ENCODE data around the gene HSD17B2. TPM values are rescaled to one million over a fixed set of nuclear protein-coding genes. Genes with fewer than 3 reads are reported as not detected.

The HSD17B2 gene
- polyA plus RNA-seq, 1 of the 3 experiments (the other 2 are of a cell fraction): not detected

DNA sequence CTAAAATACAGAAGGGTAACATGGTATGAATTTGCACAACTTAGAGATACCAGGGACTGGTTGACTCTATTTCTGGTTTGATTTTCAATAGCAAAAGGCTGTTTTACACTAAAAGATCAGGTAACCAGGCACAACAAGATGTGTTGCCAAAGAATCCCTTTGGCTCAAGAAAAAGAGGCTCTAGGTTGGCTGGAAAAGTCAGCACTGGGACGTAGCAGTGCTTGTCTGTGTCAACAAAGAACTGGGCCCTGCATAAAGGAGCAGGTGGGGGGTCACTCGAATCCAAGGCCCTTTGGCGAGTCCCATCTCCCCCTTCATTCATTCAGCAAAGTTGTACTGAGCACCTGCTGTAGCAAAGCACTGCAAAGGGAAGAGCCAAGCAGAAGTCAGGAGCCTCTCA is 42.2 kb upstream of the HSD17B2 start:
- 8% methylated on average over 3 of the region's 3 CpGs for WGBS (ENCODE audit: low lambda C conversion rate)

More for the DNA sequence above, 42.2 kb upstream of the HSD17B2 start:
- ChIA-PET POLR2A (no interaction called here), CTCF (no interaction called here)
- no peaks in the 10 kb centered on the region for H3K9me2 ChIP-seq
- H3K27ac ChIP-seq (ENCODE audit: low read depth in 2 of 2, low read length in 1 of 2): no peak overlapping the region
- H3K36me3 ChIP-seq (replicated peaks in 1 of 2; ENCODE audit: control insufficient read depth in 1 of 2, insufficient read depth in 2 of 2, low read length in 1 of 2): no peaks in the 10 kb centered on the region
- no peaks in the 10 kb centered on the region for H4K20me1 ChIP-seq (ENCODE audit: insufficient read depth)
- no peak for DNase-seq
- no peak overlapping the region for H3K4me3 ChIP-seq (ENCODE audit: low read depth in 2 of 2, low read length in 1 of 2)
- no peaks in the 10 kb centered on the region for H3K9me3 ChIP-seq
- H2AFZ ChIP-seq (ENCODE audit: low read depth): no peak overlapping the region
- no peak overlapping the region for H3K9ac ChIP-seq
- peaks cover 0 to 4% of the 10 kb centered on the region in 2 experiments; a peak in 3 of 4 replicates for H3K4me1 ChIP-seq (ENCODE audit: control insufficient read depth in 1 of 2, insufficient read depth in 2 of 2, low read depth in 1 of 2, low read length in 1 of 2)
- no peaks in the 10 kb centered on the region; the same call in 1 of the 2 replicates for H3K27me3 ChIP-seq (ENCODE audit: insufficient read depth)
- H3F3A ChIP-seq (replicated peaks; ENCODE audit: insufficient read depth): peaks cover 4% of the 10 kb centered on the region
- no peak overlapping the region for H3K4me2 ChIP-seq
- TF ChIP-seq SIN3A (IDR thresholded peaks at IDR 0.05; ENCODE audit: borderline replicate concordance, low read depth, low read length): no peak
- TF ChIP-seq, protein P1, sequence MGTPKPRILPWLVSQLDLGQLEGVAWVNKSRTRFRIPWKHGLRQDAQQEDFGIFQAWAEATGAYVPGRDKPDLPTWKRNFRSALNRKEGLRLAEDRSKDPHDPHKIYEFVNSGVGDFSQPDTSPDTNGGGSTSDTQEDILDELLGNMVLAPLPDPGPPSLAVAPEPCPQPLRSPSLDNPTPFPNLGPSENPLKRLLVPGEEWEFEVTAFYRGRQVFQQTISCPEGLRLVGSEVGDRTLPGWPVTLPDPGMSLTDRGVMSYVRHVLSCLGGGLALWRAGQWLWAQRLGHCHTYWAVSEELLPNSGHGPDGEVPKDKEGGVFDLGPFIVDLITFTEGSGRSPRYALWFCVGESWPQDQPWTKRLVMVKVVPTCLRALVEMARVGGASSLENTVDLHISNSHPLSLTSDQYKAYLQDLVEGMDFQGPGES (IDR thresholded peaks at IDR 0.05; ENCODE audit: low read depth, low read length): no peak
- TF ChIP-seq YY1 (IDR thresholded peaks at IDR 0.05; ENCODE audit: low read depth): no peak
- TF ChIP-seq JUND (IDR thresholded peaks at IDR 0.05): no peak
- TF ChIP-seq, protein P2, sequence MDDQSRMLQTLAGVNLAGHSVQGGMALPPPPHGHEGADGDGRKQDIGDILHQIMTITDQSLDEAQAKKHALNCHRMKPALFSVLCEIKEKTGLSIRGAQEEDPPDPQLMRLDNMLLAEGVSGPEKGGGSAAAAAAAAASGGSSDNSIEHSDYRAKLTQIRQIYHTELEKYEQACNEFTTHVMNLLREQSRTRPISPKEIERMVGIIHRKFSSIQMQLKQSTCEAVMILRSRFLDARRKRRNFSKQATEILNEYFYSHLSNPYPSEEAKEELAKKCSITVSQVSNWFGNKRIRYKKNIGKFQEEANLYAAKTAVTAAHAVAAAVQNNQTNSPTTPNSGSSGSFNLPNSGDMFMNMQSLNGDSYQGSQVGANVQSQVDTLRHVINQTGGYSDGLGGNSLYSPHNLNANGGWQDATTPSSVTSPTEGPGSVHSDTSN (IDR thresholded peaks at IDR 0.05): no peak
- TF ChIP-seq TAF1 (IDR thresholded peaks at IDR 0.05; ENCODE audit: borderline replicate concordance, low read depth, low read length): no peak
- TF ChIP-seq MEF2A (IDR thresholded peaks at IDR 0.05; ENCODE audit: borderline replicate concordance, low read depth): no peak
- TF ChIP-seq POLR2AphosphoS5 (IDR thresholded peaks at IDR 0.05; ENCODE audit: low read depth, low read length): no peak
- no peak for TF ChIP-seq NRF1 (IDR thresholded peaks at IDR 0.05; ENCODE audit: low read depth, low read length)
- no peak for TF ChIP-seq NFIC (IDR thresholded peaks at IDR 0.05; ENCODE audit: borderline replicate concordance)
- TF ChIP-seq GATA2 (CRISPR knock-in tag; IDR thresholded peaks at IDR 0.05): no peak
- TF ChIP-seq, protein P3, sequence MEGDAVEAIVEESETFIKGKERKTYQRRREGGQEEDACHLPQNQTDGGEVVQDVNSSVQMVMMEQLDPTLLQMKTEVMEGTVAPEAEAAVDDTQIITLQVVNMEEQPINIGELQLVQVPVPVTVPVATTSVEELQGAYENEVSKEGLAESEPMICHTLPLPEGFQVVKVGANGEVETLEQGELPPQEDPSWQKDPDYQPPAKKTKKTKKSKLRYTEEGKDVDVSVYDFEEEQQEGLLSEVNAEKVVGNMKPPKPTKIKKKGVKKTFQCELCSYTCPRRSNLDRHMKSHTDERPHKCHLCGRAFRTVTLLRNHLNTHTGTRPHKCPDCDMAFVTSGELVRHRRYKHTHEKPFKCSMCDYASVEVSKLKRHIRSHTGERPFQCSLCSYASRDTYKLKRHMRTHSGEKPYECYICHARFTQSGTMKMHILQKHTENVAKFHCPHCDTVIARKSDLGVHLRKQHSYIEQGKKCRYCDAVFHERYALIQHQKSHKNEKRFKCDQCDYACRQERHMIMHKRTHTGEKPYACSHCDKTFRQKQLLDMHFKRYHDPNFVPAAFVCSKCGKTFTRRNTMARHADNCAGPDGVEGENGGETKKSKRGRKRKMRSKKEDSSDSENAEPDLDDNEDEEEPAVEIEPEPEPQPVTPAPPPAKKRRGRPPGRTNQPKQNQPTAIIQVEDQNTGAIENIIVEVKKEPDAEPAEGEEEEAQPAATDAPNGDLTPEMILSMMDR (IDR thresholded peaks at IDR 0.05): no peak
- TF ChIP-seq, protein P4, sequence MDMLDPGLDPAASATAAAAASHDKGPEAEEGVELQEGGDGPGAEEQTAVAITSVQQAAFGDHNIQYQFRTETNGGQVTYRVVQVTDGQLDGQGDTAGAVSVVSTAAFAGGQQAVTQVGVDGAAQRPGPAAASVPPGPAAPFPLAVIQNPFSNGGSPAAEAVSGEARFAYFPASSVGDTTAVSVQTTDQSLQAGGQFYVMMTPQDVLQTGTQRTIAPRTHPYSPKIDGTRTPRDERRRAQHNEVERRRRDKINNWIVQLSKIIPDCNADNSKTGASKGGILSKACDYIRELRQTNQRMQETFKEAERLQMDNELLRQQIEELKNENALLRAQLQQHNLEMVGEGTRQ (IDR thresholded peaks at IDR 0.05; ENCODE audit: borderline replicate concordance, low read depth, low read length): no peak
- TF ChIP-seq TEAD4 (IDR thresholded peaks at IDR 0.05; ENCODE audit: borderline replicate concordance, insufficient read depth): no peak
- no peak for TF ChIP-seq RAD21 (IDR thresholded peaks at IDR 0.05; ENCODE audit: low read length)
- no peak for TF ChIP-seq RFX5 (IDR thresholded peaks at IDR 0.05; ENCODE audit: low read length)
- TF ChIP-seq, protein P5, sequence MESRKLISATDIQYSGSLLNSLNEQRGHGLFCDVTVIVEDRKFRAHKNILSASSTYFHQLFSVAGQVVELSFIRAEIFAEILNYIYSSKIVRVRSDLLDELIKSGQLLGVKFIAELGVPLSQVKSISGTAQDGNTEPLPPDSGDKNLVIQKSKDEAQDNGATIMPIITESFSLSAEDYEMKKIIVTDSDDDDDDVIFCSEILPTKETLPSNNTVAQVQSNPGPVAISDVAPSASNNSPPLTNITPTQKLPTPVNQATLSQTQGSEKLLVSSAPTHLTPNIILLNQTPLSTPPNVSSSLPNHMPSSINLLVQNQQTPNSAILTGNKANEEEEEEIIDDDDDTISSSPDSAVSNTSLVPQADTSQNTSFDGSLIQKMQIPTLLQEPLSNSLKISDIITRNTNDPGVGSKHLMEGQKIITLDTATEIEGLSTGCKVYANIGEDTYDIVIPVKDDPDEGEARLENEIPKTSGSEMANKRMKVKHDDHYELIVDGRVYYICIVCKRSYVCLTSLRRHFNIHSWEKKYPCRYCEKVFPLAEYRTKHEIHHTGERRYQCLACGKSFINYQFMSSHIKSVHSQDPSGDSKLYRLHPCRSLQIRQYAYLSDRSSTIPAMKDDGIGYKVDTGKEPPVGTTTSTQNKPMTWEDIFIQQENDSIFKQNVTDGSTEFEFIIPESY (IDR thresholded peaks at IDR 0.05; ENCODE audit: borderline replicate concordance, low read depth): no peak
- TF ChIP-seq FOSL2 (IDR thresholded peaks at IDR 0.05; ENCODE audit: borderline replicate concordance, low read depth): no peak
- H3K79me2 ChIP-seq (ENCODE audit: insufficient read depth): no peaks in the 10 kb centered on the region

Data from SK-N-SH (cell line).